NCI-H2107 (cell line): ENCODE data around the gene KCNJ6.

Experiments
- DNase-seq: peaks from one replicate; lab custom pipeline; 2025; lab: John Stamatoyannopoulos, UW

The KCNJ6 gene

GRCh38 chr21:37905291-37905690 lies 11.0 kb downstream of the KCNJ6 start:
- DNase-seq: no peak

DNA sequence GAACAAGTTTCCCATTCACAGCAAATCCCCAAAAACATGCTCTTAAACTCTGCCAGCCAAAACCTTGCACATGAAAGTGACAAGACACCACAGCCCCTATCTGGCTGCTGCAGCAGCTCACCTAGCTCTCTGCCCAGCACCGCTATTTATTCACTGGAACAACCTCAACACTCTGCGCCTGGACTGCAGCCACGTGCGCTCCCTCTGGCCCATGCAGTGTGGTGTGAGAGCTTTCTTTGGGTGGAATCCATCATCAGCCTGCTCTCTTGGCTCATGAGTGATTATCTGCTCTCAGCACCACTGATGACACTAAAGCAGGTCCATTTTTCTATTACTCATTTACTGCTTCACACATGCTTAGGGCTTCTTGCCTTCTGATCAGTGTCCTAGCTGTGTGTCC lies 11.4 kb downstream of the KCNJ6 start:
- DNase-seq: no peak

DNA sequence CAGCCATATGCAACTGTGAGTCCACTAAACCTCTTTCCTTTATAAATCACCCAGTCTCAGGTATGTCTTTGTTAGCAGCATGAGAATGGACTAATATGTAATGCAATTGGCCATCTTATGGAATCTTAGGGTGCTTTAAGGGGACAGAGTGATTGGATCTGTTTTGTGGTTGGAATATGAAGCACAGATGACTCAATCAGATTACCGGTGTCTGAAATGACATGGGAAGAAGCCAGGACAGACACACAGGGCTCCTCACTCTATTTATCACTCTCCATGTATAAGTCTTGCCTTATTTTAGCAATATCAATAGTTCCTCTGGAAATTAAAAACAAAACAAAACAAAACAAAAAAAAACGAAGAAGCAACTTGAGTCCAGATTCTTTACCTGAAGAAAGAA lies 12.9 kb downstream of the KCNJ6 start:
- DNase-seq: no peak

- no peak for DNase-seq
Observed at GRCh38 chr21:37899146-37899545, 17.1 kb downstream of the KCNJ6 start.

- no peak for DNase-seq
Observed at GRCh38 chr21:37896788-37897187, 19.5 kb downstream of the KCNJ6 start.

DNA sequence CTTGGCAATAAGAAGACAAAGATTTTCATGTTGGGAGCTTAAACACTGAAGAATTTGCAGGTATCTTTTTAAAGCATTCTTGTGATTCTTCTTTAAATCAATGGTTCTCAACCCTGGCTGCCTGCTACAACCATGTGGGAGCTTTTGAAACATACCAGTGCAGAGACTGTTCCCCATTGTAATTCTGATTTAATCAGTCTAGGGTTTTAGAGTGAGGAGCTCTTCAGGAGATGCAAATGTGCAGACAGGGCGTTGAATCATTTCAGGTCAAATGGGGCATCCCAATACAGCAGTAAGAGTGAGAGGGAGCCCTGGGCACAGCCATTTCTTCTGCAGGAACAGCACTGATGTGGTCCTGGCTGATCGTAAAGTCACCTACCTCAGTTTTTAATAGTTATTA lies 24.3 kb downstream of the KCNJ6 start:
- no peak for DNase-seq

DNA sequence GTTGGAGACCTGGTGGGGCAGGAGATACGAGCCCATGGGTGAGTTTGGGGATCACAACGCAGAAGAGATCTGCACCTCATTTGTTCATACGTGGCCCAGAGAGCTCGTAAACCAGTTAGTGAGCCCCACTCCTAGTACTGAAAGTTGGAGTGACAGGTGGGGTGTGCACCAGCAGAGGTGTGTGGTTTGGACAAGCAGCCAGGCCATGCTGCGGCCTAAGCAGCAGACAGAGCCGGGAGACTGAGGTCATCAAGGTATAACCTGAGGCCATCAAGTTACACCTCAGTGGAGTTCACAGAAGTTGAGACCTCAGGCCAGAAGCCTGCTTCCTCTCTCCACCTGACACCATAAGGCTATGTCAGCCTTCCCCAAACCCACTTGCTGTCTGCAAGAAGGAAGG lies 27.6 kb downstream of the KCNJ6 start:
- no peak for DNase-seq

GRCh38 chr21:37886726-37887299 lies 29.4 kb downstream of the KCNJ6 start:
- no peak for DNase-seq

DNA sequence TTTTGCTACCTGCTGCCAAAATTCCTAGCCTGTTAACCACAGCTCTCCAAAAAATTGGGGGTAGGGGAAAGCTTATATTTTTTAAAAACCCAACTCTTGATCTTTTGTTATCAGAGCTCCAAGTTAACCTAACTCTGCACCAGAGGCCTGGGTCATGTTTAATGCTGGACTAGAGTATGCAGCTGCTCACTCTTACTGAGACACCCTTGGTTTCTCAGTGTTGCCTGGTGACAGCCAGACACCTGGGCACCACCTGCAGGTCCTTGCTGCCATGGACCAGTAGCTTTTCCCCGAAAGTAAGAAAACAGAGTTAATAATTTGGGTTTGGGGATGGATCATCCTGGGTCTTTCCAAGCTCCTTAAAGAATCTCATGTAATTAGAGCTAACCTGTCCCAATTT lies 30.1 kb downstream of the KCNJ6 start:
- no peak for DNase-seq

DNA sequence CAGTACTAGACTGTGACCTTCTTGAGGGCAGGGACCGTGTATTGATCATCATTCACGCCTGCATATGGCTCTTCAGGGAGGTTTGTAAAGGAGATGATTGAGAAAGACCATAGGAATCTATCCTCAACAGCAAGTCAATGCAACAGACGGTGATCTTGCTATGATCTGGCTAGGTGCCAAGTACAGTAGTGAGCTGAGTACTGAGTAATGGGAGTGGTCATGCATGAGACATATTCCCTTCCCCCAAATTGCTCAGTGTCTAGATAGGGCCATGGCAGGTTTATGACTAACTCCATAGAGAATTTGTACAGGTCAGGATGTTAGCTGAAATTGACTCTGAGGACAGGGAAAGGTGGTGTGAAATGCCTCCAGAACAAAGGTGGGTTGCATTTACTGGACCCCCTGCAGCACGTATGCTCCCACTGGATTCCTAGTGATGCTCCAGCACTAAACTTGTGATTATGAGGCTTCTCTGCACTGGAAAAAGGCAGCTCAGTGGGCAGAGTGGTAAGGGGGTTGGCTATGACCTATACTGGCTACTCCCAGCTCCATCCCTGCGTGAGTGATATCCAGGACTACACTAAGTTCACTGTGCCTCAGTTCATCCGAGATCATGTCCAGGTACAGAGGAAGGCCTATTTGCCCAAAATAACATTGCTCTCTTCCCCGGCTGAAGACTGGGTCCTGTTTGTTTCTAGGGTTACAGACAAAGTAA lies 37.2 kb downstream of the KCNJ6 start:
- no peak for DNase-seq

DNA sequence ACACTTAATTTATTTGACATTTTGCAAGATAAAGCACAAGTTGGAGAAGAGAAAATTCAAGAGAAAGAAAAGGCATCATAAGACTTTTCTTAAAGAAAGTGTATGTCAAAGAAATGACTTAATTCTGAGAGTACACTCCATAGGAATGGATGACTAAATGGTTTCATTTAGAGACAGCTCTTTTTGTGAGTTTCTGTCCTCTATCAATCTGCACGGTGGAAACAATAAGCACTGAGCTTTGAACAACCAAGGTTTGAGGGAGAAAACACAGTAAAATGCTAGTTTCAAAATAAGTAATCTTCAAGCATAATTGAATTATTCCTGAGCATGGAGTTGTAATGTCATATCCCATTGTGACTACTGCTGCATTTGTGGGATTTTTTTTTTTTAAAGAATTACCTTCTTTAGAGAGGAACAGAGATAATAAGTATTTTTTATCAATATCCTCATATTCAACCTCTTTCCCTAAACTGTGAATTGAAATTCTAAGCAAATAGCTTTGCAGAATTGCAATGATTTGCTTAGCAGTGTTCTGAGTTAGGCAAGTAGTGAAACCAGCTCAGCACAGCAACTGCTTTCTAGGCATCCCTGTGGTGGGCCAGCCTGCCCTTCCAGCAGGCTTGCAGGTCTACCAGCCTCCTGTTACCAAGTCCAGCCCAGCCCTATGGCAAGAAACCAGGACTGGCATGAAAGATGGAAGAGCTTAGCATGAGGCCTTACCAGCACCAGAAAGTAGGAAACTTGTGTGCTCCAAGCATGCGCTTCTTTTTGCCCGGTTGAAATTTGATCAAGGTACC lies 38.2 kb downstream of the KCNJ6 start:
- no peak for DNase-seq

- no peak for DNase-seq
Observed at GRCh38 chr21:37877171-37877570, 39.1 kb downstream of the KCNJ6 start.

GRCh38 chr21:37876561-37876960 lies 39.7 kb downstream of the KCNJ6 start:
- no peak for DNase-seq

DNA sequence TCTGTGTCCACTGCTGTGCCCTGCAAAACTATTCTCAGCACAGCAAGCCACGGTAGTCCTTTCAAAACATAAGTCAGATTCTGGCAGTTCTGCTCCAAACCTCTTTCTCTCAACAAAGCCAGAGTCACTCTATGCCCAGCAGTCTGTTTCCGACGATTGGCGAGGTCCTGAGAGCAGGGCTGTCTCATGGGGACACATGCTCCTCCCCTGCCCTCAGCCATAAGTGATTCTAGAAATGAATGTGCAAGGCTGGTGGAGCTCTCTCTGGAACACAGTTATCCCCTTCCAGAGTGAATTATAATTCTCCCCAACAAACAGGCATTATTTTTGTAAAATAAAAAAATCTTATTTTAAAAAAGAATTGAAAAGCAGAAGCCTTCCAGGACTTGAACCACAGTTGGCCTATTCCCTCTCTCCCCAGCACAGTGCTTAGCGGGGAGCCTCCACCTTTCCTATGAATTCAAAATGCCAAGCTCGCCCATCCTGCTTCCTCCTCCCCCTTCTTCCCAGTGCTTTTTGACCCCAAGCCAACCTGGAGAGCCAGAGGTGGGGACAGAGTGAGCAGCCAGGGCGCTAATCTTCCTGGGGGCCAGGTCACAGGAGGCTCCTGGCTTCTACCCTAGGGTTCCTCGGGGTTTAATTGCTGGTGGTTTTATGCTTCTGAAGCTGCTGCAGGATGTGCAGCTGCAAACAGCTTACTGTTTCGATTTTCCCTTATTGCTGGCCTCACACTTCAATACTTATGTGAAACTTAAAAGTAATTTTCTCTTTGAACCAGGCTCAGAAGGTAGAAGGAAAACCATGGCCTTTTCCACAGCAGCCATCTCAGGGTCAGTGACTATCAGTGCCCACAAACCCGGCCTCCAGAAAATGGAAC lies 41.1 kb downstream of the KCNJ6 start:
- no peak for DNase-seq

GRCh38 chr21:37874481-37874880 lies 41.8 kb downstream of the KCNJ6 start:
- no peak for DNase-seq

DNA sequence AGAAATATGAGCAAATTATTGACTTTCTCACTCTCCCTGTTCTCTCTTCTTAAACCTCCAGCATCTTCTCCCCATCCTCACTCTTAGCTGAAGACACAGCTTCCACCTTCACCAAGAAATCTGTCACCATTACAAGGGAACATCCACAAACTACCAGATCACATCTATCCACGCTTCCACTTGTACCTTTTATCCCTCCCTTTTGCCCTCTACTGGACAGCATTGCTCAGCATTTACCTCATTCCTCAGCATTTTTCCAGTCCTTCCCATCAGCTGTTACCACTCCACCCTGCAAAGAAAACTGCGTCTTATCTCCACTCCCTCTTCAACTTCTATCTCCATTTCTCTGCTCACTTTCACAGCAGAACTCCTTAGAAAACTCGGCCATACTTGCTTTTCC lies 42.6 kb downstream of the KCNJ6 start:
- no peak for DNase-seq

DNA sequence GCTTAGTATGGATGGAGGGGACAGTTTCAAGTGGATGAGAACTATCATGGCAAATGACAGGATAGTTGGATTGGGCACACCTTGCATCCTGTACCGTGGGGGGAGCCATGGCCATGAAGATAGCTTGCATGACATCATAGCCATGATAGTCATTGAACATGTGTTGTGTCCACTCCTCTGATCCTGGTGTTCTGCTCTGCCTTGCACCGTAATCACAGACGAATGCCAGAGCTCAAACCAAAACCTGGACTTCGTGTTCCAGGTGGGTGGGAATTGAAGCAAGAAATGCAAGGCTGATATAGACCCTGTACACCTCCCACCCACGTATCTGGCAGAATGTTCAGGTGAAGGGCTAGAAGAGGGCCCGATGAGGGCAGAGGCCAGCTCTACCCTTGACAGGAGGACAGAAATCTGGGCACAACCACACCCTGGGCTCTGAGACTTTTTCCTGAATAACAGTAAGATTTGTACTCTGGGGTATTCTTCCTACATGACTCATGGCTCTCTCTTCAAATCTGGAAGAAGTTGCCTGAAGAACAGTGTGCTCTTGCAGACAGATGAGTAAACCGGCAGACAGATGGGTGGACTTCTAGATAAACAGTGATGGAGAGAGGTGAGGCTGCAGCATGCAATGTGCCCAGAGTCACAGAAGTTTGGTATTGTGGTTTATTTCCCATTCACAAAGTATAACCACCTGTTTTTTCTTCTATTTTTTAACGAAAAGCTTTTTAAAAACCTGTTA lies 45.0 kb downstream of the KCNJ6 start:
- DNase-seq: no peak

DNA sequence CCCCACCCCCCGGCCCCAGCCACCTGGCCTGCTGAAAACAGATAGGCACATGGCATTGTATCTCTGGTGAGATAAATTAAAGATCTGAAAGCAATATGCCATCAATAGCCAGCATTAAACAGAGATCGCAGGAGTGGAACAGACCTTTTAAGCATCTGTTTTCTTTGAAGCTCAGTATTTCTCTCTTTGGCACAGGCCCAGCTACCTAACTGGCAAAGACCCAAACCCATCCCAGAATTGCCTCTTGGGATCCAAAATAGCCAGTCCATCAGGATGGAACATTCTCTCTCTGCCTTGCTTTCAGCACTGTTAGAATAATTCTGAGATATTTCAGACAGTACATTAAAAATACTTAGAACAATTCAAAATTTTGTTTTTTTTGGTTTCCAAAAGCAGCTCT lies 46.0 kb downstream of the KCNJ6 start:
- no peak for DNase-seq

DNA sequence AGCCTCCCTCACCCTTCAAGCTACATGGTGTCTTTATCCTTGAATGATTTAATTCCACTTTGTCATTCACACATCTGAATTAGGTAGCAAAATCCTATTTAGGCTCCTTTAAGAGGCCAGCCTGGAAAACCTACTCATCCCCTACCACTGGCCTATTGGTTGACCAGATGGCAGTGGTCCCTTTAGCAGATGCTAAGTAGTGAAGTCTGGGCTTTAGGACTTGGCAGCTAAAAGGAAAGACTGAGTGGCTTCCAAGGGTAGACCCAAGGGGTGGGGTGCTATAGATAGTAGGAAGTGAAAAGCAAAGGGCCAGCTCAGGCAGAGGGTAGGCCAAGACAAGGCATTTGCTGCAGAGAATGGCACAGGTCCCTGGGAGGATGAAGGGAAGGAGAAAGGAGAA lies 46.6 kb downstream of the KCNJ6 start:
- no peak for DNase-seq

DNA sequence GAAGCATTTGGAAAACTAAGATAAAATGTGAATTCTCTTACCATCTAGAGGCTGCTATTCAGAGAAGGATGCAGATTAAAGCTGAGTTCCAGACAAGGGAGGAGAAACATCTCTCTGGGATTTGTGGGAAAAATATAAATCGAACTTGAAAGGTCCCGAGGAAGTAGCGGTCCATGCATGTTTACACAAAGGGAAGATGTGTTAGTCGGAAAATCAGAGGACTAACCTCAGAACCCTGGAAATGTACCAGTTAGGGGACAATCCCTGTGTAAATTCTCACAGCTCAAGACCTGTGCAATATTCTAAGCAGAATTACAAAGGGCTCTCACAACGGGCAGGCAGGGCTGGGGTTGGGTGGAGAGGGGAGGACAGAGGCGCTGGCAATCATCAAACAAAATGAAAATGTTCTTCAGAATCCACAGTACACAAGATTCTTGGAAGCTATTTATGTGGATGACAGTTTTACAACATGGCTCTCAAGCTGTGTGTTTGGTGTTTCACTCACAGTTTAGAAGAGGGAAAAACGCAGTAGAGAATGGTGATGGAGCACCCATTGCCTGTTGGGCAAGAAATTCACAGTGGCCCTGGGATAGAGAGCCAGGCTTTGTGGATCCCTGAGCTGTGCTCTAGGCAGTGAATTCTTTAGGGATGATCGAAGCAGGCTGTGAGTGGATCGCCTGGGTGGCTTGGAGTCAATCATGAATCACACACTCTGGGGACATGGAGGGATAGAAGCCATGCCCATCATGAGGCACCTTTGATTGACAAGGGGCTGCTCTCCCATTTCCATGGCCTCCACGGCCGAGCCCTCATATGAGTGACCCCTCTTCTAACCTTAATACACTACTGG lies 47.6 kb downstream of the KCNJ6 start:
- no peak for DNase-seq

GRCh38 chr21:37866027-37866426 lies 50.2 kb downstream of the KCNJ6 start:
- DNase-seq: no peak
